Ishikawa (cell line): Measurements from ENCODE around the gene TDO2.

ENCODE experiments used
- CEBPB ChIP-seq: IDR thresholded peaks from 2 replicates; pipeline ENCODE4 v1.6.1; 2012
- CREB1 ChIP-seq: IDR thresholded peaks from 2 replicates; pipeline ENCODE4 v1.6.1; 2012; ENCODE audit warnings: low read depth
- EGR1 ChIP-seq: IDR thresholded peaks from 2 replicates; pipeline ENCODE4 v1.6.1; 2012
- EP300 ChIP-seq: IDR thresholded peaks from 2 replicates; pipeline ENCODE4 v1.6.1; 2012; ENCODE audit warnings: borderline replicate concordance
- FOXM1 ChIP-seq: IDR thresholded peaks from 2 replicates; pipeline ENCODE4 v1.6.1; 2012; ENCODE audit warnings: low read depth, borderline replicate concordance
- NFIC ChIP-seq: IDR thresholded peaks from 2 replicates; pipeline ENCODE4 v1.6.1; 2012
- RAD21 ChIP-seq: IDR thresholded peaks from 2 replicates; pipeline ENCODE4 v1.6.1; 2012; ENCODE audit warnings: low read depth
- TAF1 ChIP-seq: IDR thresholded peaks from 2 replicates; pipeline ENCODE4 v1.6.1; 2012; ENCODE audit warnings: low read depth, mild to moderate bottlenecking
- TCF12 ChIP-seq: IDR thresholded peaks from 2 replicates; pipeline ENCODE4 v1.6.1; 2012; ENCODE audit warnings: low read depth
- TEAD4 ChIP-seq: IDR thresholded peaks from 2 replicates; pipeline ENCODE4 v1.6.1; 2012
- YY1 ChIP-seq: IDR thresholded peaks from 2 replicates; pipeline ENCODE4 v1.6.1; 2012; ENCODE audit warnings: low read depth
- ZBTB7A ChIP-seq: IDR thresholded peaks from 2 replicates; pipeline ENCODE4 v1.6.1; 2012; ENCODE audit warnings: low read depth
- TF ChIP-seq, protein P1 (sequence below): IDR thresholded peaks from 2 replicates; pipeline ENCODE4 v1.6.1; 2012
- TF ChIP-seq, protein P2 (sequence below): IDR thresholded peaks from 2 replicates; pipeline ENCODE4 v1.6.1; 2012; ENCODE audit warnings: low read depth, mild to moderate bottlenecking
- TF ChIP-seq, protein P3 (sequence below): IDR thresholded peaks from 2 replicates; pipeline ENCODE4 v1.6.1; 2012

TDO2 gene

DNA sequence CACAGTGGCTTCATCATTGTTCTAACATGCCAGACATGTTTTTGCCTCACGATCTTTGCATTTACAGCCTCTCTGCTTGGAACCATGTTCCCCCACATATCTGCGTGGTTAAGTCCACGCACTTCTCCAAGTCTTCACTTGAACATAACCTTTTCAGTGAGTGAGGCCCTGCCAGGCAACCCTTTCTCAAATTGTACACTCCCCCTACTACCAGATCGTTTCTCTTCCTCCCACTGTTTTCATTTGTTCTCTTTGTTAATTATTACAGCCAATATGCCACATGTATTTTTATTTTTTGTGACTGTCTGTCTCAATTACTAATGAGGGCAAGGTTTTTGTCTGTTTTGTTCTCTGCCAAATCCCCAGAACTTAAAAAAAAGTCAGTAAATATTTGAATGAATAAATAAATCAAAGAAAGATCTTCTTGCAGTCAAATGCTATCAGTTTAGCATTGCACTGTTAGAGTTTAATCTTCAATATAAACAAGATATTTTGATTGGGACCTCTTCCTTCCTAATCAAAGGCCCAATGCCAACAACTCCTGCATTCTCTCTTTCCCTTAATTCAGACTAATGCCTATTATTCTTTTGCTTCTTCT is 32.0 kb downstream of the TDO2 start:
- TF ChIP-seq, protein P1, sequence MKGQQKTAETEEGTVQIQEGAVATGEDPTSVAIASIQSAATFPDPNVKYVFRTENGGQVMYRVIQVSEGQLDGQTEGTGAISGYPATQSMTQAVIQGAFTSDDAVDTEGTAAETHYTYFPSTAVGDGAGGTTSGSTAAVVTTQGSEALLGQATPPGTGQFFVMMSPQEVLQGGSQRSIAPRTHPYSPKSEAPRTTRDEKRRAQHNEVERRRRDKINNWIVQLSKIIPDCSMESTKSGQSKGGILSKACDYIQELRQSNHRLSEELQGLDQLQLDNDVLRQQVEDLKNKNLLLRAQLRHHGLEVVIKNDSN: no peak
- TF ChIP-seq, protein P2, sequence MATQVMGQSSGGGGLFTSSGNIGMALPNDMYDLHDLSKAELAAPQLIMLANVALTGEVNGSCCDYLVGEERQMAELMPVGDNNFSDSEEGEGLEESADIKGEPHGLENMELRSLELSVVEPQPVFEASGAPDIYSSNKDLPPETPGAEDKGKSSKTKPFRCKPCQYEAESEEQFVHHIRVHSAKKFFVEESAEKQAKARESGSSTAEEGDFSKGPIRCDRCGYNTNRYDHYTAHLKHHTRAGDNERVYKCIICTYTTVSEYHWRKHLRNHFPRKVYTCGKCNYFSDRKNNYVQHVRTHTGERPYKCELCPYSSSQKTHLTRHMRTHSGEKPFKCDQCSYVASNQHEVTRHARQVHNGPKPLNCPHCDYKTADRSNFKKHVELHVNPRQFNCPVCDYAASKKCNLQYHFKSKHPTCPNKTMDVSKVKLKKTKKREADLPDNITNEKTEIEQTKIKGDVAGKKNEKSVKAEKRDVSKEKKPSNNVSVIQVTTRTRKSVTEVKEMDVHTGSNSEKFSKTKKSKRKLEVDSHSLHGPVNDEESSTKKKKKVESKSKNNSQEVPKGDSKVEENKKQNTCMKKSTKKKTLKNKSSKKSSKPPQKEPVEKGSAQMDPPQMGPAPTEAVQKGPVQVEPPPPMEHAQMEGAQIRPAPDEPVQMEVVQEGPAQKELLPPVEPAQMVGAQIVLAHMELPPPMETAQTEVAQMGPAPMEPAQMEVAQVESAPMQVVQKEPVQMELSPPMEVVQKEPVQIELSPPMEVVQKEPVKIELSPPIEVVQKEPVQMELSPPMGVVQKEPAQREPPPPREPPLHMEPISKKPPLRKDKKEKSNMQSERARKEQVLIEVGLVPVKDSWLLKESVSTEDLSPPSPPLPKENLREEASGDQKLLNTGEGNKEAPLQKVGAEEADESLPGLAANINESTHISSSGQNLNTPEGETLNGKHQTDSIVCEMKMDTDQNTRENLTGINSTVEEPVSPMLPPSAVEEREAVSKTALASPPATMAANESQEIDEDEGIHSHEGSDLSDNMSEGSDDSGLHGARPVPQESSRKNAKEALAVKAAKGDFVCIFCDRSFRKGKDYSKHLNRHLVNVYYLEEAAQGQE: no peak
- TF ChIP-seq ZBTB7A: no peak
- TF ChIP-seq RAD21: no peak
- TF ChIP-seq EGR1: no peak
- no peak for TF ChIP-seq YY1
- TF ChIP-seq TAF1: no peak
- no peak for TF ChIP-seq FOXM1
- no peak for TF ChIP-seq NFIC
- TF ChIP-seq, protein P3, sequence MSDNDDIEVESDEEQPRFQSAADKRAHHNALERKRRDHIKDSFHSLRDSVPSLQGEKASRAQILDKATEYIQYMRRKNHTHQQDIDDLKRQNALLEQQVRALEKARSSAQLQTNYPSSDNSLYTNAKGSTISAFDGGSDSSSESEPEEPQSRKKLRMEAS: no peak
- TF ChIP-seq TEAD4: no peak
- TF ChIP-seq TCF12: no peak
- no peak for TF ChIP-seq CREB1
- no peak for TF ChIP-seq CEBPB
- no peak for TF ChIP-seq EP300

DNA sequence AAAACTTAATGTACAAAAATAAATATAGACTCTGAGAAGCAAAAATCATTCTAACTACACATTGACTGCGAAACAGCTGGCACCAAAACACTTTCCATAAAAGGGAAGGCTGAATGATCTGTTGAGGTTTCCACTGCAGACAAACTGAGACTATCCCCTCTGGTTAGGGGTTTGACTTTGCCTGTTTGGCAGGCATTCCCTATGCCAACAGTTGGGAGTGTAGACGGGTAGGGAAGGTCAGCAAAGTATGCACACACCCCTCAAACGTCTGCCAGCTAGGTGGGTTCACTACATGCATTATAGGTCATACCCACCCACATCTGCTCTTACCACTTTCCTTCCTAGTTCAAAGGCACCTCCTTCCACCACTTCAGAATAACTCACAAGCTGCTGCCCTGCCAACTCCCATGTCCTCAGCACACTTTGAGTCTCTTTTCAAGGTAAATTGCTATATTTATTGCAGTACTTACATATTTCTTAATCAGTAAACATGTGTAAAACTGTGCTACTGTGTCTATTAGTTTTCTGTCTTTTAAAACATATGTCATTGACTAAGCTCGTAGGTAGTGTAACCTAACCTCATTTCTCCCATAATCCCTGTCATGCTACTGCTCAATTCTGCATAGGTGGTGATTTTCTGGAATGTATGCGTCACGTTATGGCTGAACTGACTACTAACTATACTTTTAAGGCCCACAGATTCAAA is 37.7 kb downstream of the TDO2 start:
- TF ChIP-seq TEAD4 (peak; percentile 37; the same call in 1 of the 2 replicates), YY1 (no peak)

DNA sequence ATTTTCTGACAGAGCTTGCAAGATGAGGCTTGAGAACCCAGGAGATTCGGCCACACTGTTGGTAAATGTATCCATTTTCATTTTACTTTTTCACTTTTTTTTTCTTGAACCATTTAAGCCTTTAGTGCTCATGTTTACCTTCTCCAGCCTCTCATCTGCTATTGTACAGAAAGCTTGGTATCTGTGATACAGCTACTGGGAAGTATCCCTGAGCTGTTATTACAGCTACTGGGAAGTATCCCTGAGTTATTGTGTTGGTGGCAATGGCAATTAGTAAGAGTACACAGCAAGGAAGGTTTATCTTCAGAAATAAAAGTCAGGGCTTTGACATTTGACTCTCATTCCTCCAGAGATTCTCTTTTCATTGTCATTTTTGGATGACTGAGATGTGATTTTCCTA is 38.3 kb downstream of the TDO2 start:
- TF ChIP-seq RAD21 (no peak), CREB1 (no peak), CEBPB (no peak), NFIC (no peak), YY1 (no peak), TEAD4 (no peak), TAF1 (no peak), ZBTB7A (no peak), TCF12 (no peak), EGR1 (no peak)
- TF ChIP-seq, protein P1: no peak
- TF ChIP-seq, protein P3: no peak

DNA sequence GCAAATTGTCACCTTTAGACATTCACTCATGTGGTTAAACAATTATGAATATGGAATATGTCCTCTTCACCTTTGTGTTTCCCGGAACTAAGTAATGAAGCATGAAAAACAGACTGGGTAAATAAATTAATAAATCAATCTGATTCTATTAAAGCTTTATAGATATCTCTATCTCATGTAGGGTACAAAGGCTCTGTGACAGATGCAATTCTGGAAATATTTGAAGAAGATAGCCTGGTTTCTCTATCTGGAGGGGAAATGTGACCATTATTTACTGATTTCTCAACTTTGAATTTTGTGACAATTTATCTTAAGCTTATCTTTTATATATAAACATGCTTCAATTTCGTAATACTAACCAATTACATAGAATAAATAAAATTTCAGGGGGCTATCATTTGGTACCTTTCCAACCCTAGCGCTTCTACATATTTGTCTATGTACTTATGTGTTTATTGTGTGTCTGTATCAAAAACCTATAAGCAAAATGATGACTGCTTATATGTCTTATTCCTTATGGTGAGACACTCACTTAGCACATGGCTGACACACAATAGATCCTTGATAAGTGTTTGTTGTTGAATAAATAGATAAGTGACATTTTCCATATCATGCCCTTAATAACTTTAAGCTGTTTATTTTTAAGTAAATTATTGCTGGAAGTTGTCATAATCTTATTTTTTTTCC is 40.3 kb downstream of the TDO2 start:
- TF ChIP-seq FOXM1: no peak
- no peak for TF ChIP-seq EP300
- no peak for TF ChIP-seq CEBPB
- TF ChIP-seq, protein P2: no peak
- TF ChIP-seq CREB1: no peak
- TF ChIP-seq, protein P3: no peak
- TF ChIP-seq EGR1: no peak
- no peak for TF ChIP-seq RAD21
- no peak for TF ChIP-seq TCF12
- TF ChIP-seq YY1: no peak
- no peak for TF ChIP-seq TEAD4
- TF ChIP-seq, protein P1: no peak
- TF ChIP-seq TAF1: no peak
- no peak for TF ChIP-seq ZBTB7A
- no peak for TF ChIP-seq NFIC

DNA sequence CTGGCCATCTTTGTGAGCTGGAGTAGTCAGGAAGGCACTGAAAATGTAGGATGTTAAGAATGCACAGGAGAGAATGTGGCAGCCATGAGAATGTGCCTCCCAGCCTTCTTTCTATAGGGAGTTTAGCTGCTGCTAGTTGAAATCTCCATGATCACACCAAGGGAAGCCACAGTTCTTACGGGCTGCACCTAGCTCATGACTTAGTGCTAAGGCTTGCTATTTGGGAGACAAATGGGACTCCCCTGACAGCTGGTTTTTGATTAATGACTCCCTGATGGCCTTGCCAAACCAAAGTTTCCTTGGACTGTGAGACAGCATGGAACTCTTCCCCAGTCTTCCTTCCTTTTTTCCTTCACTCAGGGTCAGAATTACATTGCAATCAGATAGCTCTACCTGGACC is 41.0 kb downstream of the TDO2 start:
- TF ChIP-seq FOXM1: no peak
- no peak for TF ChIP-seq CEBPB
- no peak for TF ChIP-seq RAD21
- no peak for TF ChIP-seq NFIC
- no peak for TF ChIP-seq YY1
